ENCODE data around the gene USF3. TPM values are rescaled to one million over a fixed set of nuclear protein-coding genes. Genes with fewer than 3 reads are reported as not detected.

The USF3 gene
- total RNA-seq, 1 donor from 2014 or later, result 18.3 TPM

DNA sequence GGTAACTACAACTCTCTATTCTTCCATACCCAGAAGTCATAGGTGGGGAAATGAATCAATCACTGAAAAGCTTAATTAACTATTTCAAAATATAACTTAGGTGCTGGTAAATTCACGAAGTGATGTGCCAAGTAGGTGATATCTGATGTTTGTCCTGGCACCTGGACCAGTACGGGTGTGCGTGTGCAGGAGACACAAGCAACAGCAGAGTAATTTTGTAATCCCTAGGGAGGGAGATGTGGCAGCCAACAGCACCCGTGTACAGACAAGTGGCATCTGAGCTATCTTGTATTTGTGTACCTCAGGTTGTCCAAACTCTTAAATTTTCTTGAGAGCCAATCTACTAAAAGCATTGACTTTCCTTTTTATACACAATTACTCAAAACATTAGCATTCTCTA, 22.8 kb downstream of the USF3 start:
- Mint-ChIP-seq H3K4me1 (no peaks in the 10 kb centered on the region), H3K27me3 (ENCODE audit: low read depth) (no peaks in the 10 kb centered on the region), H3K4me3 (no peak overlapping the region), H3K27ac (ENCODE audit: unreplicated experiment) (no peak overlapping the region), H3K36me3 (ENCODE audit: low read depth) (peaks cover 12% of the 10 kb centered on the region), H3K9me3 (no peaks in the 10 kb centered on the region)
- no peak for TF ChIP-seq CTCF (conservative IDR thresholded peaks at IDR 0.05)
- DNase-seq (ENCODE audit: low read depth, low spot score), result no peak

DNA sequence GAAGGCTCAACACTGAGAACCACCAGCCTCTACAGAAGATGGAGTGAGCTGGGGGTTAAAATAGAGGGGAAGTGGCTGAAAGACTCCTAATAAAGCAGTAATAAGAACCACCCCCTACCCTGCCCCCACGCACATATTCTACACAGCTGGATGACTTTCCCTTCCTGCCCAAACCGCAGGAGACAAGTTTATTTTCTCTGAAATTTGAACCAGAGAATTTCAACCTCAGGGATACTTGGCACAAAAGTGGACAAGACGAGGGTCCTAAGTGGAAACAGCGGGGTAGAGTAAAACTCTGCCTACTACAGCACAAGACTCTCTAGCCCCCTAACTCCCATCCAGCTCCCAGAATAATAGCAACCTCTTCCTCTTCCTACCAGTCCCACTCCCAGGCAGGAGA, 28.4 kb downstream of the USF3 start:
- Mint-ChIP-seq H3K27ac (ENCODE audit: unreplicated experiment) (no peak overlapping the region), H3K27me3 (ENCODE audit: low read depth) (no peaks in the 10 kb centered on the region), H3K9me3 (no peaks in the 10 kb centered on the region), H3K4me3 (no peak overlapping the region), H3K36me3 (ENCODE audit: low read depth) (no peaks in the 10 kb centered on the region), H3K4me1 (no peaks in the 10 kb centered on the region)
- no peak for TF ChIP-seq CTCF (conservative IDR thresholded peaks at IDR 0.05)
- DNase-seq (ENCODE audit: low read depth, low spot score), result no peak

DNA sequence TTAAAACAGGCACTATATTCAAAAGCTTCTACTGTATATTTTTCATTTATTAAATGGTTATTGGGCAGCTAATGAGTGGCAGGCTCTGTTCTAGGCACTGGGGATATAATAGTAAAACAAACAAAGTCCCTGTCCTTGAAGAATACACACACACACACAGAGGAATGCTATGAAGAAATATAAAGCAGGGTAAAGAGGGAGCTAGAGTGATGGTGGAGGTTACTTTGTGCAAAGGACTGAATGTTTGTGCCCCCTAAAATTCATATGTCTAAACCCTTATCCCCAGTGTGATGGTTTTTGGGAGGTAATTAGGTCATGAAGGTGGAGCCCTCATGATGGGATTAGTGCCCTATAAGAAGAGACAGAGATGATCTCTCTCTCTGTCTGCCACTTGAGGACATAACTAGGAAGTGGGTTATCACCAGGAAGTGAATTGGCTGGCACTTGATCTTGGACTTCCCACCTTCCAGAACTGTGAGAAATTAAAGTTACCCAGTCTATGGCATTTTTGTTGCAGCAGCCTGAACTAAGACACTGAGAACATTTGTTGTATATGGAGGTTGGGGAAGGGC, 31.8 kb downstream of the USF3 start:
- peaks cover 12% of the 10 kb centered on the region for H3K36me3 Mint-ChIP-seq (ENCODE audit: low read depth)
- no peaks in the 10 kb centered on the region for H3K9me3 Mint-ChIP-seq
- H3K4me1 Mint-ChIP-seq, result no peaks in the 10 kb centered on the region
- no peaks in the 10 kb centered on the region for H3K27me3 Mint-ChIP-seq (ENCODE audit: low read depth)
- no peak for TF ChIP-seq CTCF (conservative IDR thresholded peaks at IDR 0.05)
- H3K27ac Mint-ChIP-seq (ENCODE audit: unreplicated experiment), result no peak overlapping the region
- DNase-seq (ENCODE audit: low read depth, low spot score), result no peak
- no peak overlapping the region for H3K4me3 Mint-ChIP-seq

DNA sequence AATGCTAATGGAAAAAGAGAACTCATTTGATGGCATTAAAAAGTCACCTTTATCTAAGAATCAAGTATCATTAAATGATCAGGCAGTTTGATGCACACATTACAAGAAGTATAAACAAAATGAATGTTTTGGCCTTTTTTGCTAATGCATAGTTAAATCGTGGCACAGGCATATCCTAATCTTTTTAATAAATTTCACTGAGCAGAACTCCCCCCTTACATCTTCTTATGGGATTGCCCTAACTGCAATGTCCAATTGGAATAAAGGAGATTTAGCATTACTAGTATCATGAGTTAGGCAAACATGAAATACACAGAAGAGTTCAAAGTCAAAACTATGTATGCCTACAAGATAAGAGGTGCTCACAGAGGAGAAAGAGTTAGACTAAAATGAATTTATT, 32.7 kb downstream of the USF3 start:
- Mint-ChIP-seq H3K27ac (ENCODE audit: unreplicated experiment) (no peak overlapping the region), H3K27me3 (ENCODE audit: low read depth) (no peaks in the 10 kb centered on the region), H3K4me3 (no peak overlapping the region), H3K36me3 (ENCODE audit: low read depth) (peaks cover 20% of the 10 kb centered on the region), H3K4me1 (no peaks in the 10 kb centered on the region), H3K9me3 (no peaks in the 10 kb centered on the region)
- DNase-seq (ENCODE audit: low read depth, low spot score), result no peak
- no peak for TF ChIP-seq CTCF (conservative IDR thresholded peaks at IDR 0.05)

GRCh38 chr3:113663324-113663750, 33.1 kb downstream of the USF3 start:
- Mint-ChIP-seq H3K27ac (ENCODE audit: unreplicated experiment) (peak overlapping the region; percentile 24), H3K27me3 (ENCODE audit: low read depth) (no peaks in the 10 kb centered on the region), H3K4me3 (no peak overlapping the region), H3K36me3 (ENCODE audit: low read depth) (peaks cover 24% of the 10 kb centered on the region), H3K9me3 (no peaks in the 10 kb centered on the region), H3K4me1 (no peaks in the 10 kb centered on the region)
- DNase-seq (ENCODE audit: low read depth, low spot score), result no peak
- no peak for TF ChIP-seq CTCF (conservative IDR thresholded peaks at IDR 0.05)
